HPDE6-E6E7 (cell line): ENCODE results near the gene NLRP10.

ENCODE experiments used
- DNase-seq: peaks from one replicate; pipeline ENCODE4 v3.0.0; 2011; ENCODE audit warnings: missing footprints; ENCODE audit errors: extremely low spot score

NLRP10 gene

DNA sequence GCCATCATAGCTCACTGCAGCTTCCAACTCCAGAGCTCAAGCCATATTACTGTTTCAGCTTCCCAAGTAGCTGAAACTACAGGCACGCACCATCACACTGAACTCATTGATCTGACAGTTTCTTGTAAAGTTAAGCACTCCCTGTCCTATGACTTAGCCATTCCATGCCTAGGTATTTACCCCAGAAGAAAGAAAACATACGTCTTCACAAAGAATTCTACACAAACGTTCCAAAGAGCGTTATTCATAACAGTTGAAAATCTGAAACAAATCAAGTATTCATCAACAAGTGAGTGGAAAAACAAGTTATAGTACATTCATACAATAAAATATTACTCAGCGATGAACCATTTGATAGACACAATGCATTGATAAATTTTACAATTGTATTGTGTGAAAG lies 7.8 kb upstream of the NLRP10 start:
- no peak for DNase-seq

DNA sequence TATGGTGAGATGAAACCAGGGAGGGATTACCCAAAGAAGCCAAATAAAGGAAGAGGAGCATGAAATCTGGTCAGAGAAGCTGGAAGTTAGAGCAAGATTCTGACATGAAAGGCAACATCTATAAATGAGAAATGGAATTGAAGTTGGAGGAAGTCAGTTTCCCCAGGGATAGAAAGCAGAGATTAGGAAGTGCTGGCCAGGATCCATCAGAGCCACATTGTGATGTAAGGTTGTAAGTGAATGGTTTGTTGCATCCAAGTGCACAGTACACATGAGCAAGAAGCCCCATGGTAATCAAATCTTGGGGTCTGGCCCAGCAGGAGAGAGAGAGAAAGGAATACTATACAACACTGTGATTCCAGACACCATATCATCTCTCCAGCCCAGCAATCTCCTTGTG lies 6.6 kb upstream of the NLRP10 start:
- no peak for DNase-seq

DNA sequence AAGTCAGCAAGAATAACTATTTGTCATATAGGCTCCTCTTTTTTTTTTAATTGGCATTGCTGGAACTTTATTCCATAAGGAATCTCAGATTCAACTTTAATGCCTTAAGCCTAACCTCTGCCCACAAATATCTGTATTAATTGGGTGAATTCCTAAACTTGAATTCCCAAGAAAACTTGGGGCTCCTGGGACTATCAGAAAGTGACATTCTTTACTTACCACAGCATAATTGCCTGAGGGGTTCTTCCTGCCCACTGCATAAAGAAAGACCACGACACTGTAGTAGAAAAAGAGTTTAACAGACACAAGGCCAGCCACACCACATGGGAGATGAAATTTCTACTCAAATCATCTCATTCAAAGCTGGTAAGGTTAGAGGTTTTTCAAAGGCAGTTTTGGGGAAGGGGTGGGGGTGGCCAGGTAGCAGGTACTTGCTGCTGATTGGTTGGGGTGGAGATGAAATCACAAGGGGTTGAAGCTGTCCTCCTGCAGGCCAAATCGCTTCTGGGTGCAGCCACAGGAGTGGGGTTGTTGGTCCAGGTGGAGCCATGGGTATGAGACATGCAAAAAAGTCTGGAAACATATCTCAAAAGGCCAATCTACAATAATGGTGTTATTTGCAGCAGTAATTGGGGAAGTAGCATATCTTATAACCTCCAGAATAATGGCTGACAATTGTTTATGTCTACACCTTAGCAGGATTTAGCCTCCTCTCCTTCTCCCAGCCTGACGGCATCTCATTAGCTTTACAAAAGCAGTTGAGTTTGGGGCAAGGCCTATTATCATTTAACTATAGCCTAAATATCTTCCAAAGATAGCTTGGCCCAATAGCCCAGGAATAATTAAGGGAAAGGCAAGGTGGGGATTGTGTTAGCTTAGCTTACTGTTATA lies 4.8 kb upstream of the NLRP10 start:
- DNase-seq = no peak

DNA sequence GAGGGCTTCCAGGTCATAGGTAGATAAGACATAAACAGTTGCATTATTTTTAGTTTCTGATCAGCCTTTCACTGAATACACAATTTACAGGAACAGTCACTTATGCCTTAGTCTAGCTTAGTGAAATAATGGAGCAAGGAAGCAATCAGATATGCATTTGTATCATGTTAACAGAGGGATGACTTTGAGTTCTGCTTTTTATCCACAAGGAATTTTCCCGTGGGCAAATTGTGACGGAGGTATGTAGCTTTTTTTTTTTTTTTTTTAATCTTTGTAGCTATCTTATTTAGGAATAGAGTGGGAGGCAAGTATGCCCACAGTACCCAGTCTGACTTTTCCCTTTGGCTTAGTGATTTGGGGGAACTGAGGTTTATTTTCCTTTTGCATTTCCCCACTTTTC lies 3.4 kb upstream of the NLRP10 start:
- DNase-seq = no peak

DNA sequence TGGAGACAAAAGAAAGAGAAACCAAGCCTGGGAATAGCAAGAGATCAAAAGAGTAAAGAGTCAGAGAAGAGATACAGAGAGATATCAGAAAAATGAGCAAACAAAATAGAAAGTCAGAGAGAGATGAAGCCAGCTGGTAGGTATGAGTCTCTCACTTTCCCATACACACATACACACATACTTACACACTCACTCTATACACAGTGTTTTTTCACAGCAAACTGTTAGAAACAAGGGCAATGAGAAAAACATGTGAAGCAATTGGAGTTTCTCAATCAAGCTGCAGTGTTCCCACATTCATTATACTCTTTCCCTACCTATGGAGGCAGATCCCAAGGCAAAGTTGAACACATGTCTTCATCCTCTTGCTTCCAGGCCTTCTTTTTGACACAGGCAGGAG lies 2.6 kb upstream of the NLRP10 start:
- DNase-seq = no peak

DNA sequence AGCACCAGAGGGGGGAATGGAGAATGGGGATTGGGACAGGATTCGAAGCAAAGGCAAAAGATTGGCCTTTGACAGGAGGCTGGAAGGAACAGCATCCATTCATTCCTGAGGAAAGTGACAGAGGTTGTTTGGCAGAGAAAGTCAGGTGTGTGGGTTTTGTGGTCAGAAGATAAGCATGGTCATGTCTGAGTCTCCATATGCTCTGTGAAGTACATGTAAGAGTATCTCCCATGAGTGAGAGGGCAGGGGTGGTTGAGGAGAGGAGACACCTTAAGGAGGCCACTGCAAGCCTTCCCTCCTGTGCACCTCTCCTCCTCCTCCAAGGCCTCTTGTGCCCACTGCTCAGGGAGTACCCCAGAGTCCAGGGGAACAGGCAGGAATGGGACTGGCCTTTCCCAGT lies 1.9 kb upstream of the NLRP10 start:
- no peak for DNase-seq

DNA sequence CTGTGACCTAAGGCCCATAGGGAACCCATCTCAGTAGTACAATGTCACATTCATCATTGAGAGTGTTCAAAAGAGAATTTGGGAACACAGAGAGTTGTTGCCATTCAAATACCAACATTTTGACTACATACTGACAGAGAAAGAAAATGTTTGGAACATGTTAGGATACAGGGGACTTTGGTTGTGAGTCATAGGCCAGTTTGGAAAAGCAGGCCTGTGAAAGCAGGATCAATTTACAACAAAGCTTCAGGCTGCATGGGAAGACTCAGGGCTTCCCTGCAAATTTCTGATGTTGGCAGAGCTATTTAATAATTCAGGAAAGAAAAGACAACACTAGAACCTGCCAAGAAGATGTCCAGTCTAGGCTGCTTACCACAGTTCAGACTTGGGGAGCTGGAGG lies 374 bp downstream of the NLRP10 start:
- no peak for DNase-seq

DNA sequence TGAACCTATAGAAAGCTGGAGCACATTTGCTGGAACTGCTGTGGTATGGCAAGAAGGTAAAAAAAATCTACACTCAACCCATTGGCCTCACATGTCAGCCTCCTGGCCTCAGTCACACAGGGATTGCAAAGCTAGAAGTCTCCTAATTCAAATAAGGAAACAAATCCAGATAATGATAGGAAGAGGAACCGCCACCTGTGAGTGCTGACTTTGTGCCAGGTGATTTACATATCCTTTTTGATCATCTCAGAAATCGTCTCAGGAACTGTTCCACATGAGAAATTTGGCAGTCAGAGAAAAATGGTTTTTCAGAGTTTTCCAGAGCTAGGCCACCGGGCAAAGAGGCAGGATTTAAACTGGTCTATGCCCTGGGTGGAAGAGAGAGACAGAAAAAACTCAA lies 986 bp downstream of the NLRP10 start:
- no peak for DNase-seq

DNA sequence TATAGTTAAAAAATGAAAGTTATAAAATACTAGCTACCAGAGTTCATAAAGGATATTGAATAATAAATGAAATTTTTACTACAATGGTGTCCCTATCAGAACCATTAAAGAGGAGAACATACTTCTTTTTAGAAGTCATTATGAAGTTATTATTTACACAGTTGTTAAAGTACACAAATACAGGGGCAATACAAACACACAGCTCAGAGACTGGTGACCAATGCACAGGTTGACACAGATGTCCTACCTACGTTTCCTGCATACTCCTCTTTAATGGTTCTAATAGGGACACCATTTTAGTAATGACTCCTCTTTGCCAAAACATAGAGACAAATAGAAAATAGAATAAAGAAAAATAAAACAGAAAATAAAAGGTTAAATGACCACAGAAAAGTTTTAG lies 10.1 kb downstream of the NLRP10 start:
- DNase-seq = no peak

DNA sequence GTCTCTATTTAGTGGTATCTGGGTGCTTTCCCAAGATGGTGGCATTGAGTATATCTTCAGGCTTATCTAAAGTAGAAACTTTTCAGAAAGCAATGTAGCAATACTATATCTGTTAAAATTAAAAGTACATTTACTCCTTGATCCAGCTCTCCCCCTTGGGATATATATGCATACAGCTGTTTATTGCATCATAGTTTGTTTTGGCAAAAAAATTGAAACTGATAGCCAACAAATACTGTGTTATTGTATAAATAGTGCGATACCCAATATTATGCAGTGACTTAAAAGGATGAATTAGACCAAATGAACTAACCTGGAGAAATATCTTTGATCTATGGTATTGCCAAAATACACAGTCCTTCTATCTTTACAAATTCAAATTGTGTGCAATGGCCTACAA lies 15.3 kb downstream of the NLRP10 start:
- DNase-seq = no peak

DNA sequence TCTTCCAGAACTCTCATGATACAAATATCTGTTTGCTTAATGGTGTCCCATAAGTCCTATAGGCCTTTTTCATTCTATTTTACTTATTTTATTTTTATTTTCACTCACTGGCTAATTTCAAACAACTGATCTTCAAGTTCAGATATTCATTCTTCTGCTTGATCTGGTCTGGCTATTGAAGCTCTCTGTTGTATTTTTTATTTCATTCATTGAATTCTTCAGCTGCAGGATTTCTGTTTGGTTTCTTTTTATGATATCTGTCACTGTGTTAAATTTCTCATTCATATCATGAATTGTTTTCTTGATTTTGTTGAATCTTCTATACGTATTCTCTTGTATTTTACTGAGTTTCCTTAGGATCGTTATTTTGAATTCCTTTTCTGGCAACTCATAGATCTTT lies 21.1 kb downstream of the NLRP10 start:
- no peak for DNase-seq

DNA sequence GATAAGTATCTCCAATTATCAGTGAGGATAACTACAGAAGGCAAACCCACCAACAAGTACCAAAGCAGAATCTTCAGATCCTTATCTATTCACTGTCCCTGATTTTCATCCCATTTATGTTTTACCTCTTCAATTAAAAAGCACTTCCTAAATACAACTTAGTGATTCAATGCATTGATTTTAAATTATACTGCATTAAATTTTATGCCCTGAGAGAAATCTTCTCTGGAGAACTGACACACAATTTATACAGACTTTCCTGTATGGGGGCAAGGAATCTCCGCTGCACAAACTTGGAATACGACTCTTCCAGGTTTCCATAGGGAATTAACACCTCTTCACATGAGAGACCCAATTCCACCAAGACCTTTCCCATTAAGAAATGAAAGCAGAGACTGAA lies 23.6 kb downstream of the NLRP10 start, which contains the start of gene OR10A3:
OR10A3 (minus strand) TSS at position 101 of the 400 bp plus-strand sequence. CDS start 2,188 bp downstream, outside the sequence.
- DNase-seq = no peak

DNA sequence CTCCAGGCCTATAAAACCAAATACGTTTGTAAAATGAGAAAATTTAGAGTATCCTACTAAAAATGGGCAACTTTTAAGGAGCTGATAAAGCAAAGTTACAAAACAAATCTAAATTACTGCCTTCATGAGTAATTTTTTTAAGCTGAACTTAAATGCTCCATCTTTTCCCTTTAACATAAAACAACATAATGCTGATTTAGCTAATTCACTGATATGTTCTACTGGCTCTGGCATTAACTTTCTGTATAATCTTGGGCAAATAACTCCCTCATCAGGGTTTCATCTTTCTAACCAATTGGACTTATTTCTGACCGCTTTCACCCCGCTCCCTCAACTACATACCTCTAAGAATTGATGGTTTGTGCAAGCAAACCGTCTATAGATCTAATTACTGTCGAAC lies 24.1 kb downstream of the NLRP10 start:
- no peak for DNase-seq

DNA sequence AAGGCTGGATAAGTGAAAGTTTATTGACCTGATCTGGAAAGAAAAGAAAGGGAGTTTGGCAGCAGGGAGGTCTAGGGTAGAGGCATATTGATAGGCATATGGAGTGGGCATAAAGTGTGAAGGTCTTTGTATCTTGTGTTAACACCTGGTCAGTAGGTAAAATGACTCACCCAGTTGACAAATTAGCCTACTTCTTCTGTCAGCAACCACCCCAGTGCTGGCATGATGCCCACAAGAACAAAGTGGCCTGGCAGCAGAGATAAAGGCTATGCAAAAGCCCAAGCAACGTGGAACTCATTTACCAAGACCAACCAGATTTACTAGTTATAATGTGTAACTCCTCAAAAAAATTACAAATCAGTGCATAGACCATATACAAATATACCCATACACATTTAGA lies 28.6 kb downstream of the NLRP10 start:
- DNase-seq = peak; percentile 35

DNA sequence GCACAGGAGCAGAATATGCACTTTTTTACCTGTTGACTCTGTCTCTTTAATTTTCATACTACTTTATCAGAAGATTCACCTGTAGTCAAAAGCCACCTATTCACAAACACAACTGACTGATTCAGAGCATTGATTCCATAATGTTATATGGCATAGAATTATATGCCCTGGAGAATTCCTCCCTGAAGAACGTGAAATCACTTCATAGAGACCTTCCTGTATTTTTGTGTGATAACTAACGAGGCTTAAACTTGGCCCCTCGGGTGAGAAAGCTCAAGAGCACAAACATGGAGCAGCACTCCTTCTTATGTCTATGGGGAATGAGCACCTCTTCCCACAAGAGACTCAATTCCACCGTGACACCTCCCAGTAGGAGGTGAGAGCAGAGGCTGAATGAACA lies 34.1 kb downstream of the NLRP10 start, which contains the start of gene OR10A6:
OR10A6 (minus strand) TSS at position 101 of the 400 bp plus-strand sequence. CDS start 2,606 bp downstream, outside the sequence.
- no peak for DNase-seq

DNA sequence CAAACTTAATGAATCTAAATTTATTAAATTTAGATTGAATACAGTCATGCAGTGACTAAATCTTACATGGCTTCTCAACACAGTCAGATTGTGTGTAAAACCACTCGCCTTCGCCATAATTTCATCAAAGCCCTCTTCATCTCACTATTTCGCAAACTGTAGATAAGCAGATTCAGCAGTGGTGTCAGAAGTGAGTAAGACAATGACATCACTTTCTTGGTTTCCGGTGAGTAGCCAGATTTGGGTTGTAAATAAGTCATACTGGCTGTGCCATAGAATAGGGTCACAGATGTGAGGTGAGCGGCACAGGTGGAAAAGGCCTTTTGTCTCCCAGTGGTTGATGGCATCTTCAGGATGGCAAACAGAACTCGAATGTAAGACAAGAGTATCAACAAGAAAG lies 37.6 kb downstream of the NLRP10 start:
- DNase-seq = no peak

DNA sequence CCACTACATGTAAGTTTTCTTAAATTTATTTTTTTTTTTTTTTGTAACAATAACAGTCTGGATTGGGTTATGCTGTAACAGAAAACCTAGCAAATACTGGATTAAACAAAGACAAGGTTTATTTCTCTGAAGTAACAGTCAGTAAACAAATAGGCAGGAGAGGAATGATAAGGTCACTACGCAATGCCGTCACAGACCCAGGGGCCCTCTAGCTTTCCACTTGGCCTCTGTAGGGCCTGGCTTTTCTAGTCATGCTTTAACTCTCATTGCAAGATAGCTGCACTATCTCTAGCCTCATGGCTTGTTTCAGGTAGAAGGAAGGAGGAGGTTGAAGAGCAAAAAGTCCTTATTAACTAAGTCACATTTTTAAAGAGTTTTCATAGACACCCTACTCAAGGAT lies 40.7 kb downstream of the NLRP10 start:
- no peak for DNase-seq

DNA sequence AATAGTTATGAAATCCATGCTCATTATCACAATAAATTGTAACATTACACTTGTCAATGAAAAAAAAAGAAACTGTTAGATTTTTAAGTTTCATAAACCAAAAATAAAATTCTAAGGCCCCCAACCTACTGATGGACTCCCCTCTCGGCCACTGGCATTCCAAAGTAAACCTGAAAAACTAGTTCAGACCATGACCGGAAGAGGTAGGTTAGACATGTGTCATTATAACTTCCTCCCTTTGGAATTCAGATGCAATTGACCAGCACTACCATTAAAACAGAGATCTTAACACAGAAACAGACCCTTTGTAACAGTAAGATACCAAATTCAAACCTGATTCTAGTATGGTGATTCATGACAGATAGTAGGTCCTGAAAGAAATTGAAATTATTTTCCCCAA lies 47.1 kb downstream of the NLRP10 start:
- DNase-seq = no peak
